Measurements from ENCODE around the gene SAXO1. TPM values are rescaled to one million over a fixed set of nuclear protein-coding genes. Genes with fewer than 3 reads are reported as not detected.

The SAXO1 gene
- total and polyA plus RNA-seq, 4 donors, result under 0.01 to 0.05 (median 0.01) TPM; not detected in 1

GRCh38 chr9:18999173-18999785, 33.7 kb downstream of the SAXO1 start:
- no peak for DNase-seq (ENCODE audit: low spot score)
- 92% methylated on average over 28 of the region's 28 CpGs for WGBS

More at GRCh38 chr9:18999173-18999785, 33.7 kb downstream of the SAXO1 start:
- Histone ChIP-seq H3K9ac (ENCODE audit: low read depth in 1 of 2, low read length in 2 of 2) (no peak overlapping the region), H3K27me3 (ENCODE audit: control insufficient read depth in 4 of 4, insufficient read depth in 4 of 4, low read length in 3 of 4) (no peaks in the 10 kb centered on the region), H3K36me3 (ENCODE audit: control insufficient read depth in 4 of 4, insufficient read depth in 3 of 4, low read depth in 1 of 4, low read length in 3 of 4) (no peaks in the 10 kb centered on the region), H3K9me3 (ENCODE audit: control insufficient read depth in 4 of 4, low read length in 3 of 4) (no peaks in the 10 kb centered on the region), H3K4me1 (ENCODE audit: control insufficient read depth in 4 of 4, insufficient read depth in 4 of 4, low read length in 3 of 4) (no peaks in the 10 kb centered on the region), H3K4me3 (ENCODE audit: low read depth in 1 of 3, low read length in 3 of 3) (no peak overlapping the region), H3K27ac (ENCODE audit: low read depth in 1 of 2, low read length in 2 of 2) (no peak overlapping the region)
- no peak for TF ChIP-seq CTCF (IDR thresholded peaks at IDR 0.05; ENCODE audit: low read depth, low read length, missing input control)
- no peak for TF ChIP-seq FOXA2 (IDR thresholded peaks at IDR 0.05)
- no peak for TF ChIP-seq RXRA (IDR thresholded peaks at IDR 0.05)
- no peak for TF ChIP-seq REST (IDR thresholded peaks at IDR 0.05)
- TF ChIP-seq GABPA (IDR thresholded peaks at IDR 0.05 in 1 of 2, conservative IDR thresholded peaks at IDR 0.05 in 1 of 2), result no peak
- no peak for TF ChIP-seq HNF4G (IDR thresholded peaks at IDR 0.05)
- TF ChIP-seq FOXA1 (IDR thresholded peaks at IDR 0.05), result no peak
- TF ChIP-seq RAD21 (IDR thresholded peaks at IDR 0.05), result no peak
- TF ChIP-seq ZBTB33 (IDR thresholded peaks at IDR 0.05), result no peak
- TF ChIP-seq JUND (IDR thresholded peaks at IDR 0.05), result no peak
- no peak for TF ChIP-seq NR2F2 (IDR thresholded peaks at IDR 0.05)
- TF ChIP-seq SP1 (IDR thresholded peaks at IDR 0.05), result no peak
- no peak for TF ChIP-seq ATF3 (IDR thresholded peaks at IDR 0.05)
- no peak for TF ChIP-seq EGR1 (IDR thresholded peaks at IDR 0.05; ENCODE audit: low read depth in 2 of 2)
- TF ChIP-seq YY1 (IDR thresholded peaks at IDR 0.05), result no peak
- TF ChIP-seq TAF1 (conservative IDR thresholded peaks at IDR 0.05), result no peak
